ENCODE results near the gene UBLCP1. TPM values are rescaled to one million over a fixed set of nuclear protein-coding genes. Genes with fewer than 3 reads are reported as not detected.

Gene UBLCP1
- total and polyA plus RNA-seq, 2 of the 13 experiments (the other 11 are each of a cell fraction or from before 2014, with no cell fraction given) = 6.5 to 12.6 TPM

DNA sequence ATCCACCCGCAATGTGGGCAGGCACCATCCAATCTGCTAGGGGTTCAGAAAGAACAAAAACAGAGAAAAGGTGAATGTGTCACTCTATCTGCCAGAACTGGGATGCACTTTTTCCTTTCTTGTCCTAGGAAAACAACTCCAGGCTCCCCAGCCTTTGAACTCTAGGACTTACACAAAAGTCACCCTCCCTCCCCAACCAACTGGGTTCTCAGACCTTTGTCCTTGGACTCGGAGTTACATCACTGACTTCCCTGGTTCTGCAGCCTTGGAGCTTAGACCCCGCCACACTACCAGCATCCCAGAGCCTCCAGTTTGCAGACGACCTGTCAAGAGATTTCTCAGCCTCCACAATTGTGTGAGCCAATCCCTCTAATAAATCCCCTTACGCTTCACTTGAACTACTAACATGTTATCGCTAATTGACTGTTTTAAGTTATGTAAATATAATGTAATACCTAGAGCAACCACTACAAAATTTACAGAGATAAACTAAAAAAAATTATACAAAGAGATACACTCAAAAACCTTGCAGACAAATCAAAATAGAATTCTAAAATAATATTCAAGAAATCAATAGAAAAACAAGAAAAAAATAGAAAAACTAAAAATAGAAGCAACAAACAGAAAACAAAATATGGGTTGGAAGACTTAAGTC lies 5.3 kb upstream of the UBLCP1 start (continued):
- TF ChIP-seq ZNF687 (CRISPR knock-in tag; IDR thresholded peaks at IDR 0.05) = no peak
- TF ChIP-seq, protein P1, sequence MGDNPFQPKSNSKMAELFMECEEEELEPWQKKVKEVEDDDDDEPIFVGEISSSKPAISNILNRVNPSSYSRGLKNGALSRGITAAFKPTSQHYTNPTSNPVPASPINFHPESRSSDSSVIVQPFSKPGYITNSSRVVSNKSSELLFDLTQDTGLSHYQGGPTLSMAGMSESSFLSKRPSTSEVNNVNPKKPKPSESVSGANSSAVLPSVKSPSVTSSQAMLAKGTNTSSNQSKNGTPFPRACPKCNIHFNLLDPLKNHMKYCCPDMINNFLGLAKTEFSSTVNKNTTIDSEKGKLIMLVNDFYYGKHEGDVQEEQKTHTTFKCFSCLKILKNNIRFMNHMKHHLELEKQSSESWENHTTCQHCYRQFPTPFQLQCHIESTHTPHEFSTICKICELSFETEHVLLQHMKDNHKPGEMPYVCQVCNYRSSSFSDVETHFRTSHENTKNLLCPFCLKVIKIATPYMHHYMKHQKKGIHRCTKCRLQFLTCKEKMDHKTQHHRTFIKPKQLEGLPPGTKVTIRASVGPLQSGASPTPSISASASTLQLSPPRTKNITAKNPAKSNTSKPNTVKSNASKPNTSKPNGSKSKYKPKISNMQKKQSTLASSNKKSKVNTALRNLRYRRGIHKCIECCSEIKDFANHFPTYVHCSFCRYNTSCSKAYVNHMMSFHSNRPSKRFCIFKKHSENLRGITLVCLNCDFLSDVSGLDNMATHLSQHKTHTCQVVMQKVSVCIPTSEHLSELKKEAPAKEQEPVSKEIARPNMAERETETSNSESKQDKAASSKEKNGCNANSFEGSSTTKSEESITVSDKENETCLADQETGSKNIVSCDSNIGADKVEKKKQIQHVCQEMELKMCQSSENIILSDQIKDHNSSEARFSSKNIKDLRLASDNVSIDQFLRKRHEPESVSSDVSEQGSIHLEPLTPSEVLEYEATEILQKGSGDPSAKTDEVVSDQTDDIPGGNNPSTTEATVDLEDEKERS (CRISPR knock-in tag; IDR thresholded peaks at IDR 0.05) = no peak
- no peak for TF ChIP-seq MXD4 (CRISPR knock-in tag; IDR thresholded peaks at IDR 0.05)
- TF ChIP-seq TRIM24 (CRISPR knock-in tag; IDR thresholded peaks at IDR 0.05) = no peak
- peak; percentile 80 for TF ChIP-seq SALL1 (CRISPR knock-in tag; IDR thresholded peaks at IDR 0.05)
- no peak for TF ChIP-seq EHMT2 (IDR thresholded peaks at IDR 0.05; ENCODE audit: borderline replicate concordance, low read depth, low read length)
- TF ChIP-seq, protein P2, sequence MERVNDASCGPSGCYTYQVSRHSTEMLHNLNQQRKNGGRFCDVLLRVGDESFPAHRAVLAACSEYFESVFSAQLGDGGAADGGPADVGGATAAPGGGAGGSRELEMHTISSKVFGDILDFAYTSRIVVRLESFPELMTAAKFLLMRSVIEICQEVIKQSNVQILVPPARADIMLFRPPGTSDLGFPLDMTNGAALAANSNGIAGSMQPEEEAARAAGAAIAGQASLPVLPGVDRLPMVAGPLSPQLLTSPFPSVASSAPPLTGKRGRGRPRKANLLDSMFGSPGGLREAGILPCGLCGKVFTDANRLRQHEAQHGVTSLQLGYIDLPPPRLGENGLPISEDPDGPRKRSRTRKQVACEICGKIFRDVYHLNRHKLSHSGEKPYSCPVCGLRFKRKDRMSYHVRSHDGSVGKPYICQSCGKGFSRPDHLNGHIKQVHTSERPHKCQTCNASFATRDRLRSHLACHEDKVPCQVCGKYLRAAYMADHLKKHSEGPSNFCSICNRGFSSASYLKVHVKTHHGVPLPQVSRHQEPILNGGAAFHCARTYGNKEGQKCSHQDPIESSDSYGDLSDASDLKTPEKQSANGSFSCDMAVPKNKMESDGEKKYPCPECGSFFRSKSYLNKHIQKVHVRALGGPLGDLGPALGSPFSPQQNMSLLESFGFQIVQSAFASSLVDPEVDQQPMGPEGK (CRISPR knock-in tag; IDR thresholded peaks at IDR 0.05) = peak; percentile 74
- TF ChIP-seq ZNF7 (CRISPR knock-in tag; IDR thresholded peaks at IDR 0.05) = no peak
- TF ChIP-seq, protein P3, sequence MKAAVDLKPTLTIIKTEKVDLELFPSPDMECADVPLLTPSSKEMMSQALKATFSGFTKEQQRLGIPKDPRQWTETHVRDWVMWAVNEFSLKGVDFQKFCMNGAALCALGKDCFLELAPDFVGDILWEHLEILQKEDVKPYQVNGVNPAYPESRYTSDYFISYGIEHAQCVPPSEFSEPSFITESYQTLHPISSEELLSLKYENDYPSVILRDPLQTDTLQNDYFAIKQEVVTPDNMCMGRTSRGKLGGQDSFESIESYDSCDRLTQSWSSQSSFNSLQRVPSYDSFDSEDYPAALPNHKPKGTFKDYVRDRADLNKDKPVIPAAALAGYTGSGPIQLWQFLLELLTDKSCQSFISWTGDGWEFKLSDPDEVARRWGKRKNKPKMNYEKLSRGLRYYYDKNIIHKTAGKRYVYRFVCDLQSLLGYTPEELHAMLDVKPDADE (CRISPR knock-in tag; IDR thresholded peaks at IDR 0.05) = no peak
- TF ChIP-seq CBFB (CRISPR knock-in tag; IDR thresholded peaks at IDR 0.05) = no peak
- no peak for TF ChIP-seq ZNF282 (IDR thresholded peaks at IDR 0.05; ENCODE audit: partially characterized antibody)
- no peak for TF ChIP-seq NFIB (CRISPR knock-in tag; IDR thresholded peaks at IDR 0.05; ENCODE audit: borderline replicate concordance)
- no peak for TF ChIP-seq NFKBIZ (CRISPR knock-in tag; IDR thresholded peaks at IDR 0.05)
- TF ChIP-seq ZNF879 (CRISPR knock-in tag; IDR thresholded peaks at IDR 0.05) = no peak
- TF ChIP-seq BCL6 (CRISPR knock-in tag; IDR thresholded peaks at IDR 0.05) = peak; percentile 88
- no peak for TF ChIP-seq HNRNPUL1 (IDR thresholded peaks at IDR 0.05; ENCODE audit: low read depth, low read length)
- TF ChIP-seq PBX2 (CRISPR knock-in tag; IDR thresholded peaks at IDR 0.05) = no peak
